Upper lobe of left lung (tissue), 6 donors: ENCODE data around the gene CTBP1. TPM values are rescaled to one million over a fixed set of nuclear protein-coding genes. Genes with fewer than 3 reads are reported as not detected.

Experiments used
- ATAC-seq, 2 donors: fragments of 200-7000 bp; cut with Tn5 transposase; one replicate each; pipeline ENCODE4 v1.9.1; 2022; ENCODE audit warnings: mild to moderate bottlenecking in 2 of 2, moderate library complexity in 2 of 2; ENCODE audit not compliant: low FRiP score in 2 of 2
- DNase-seq, 2 donors: peaks; one replicate each; pipeline ENCODE4 v3.0.0-alpha.2; 2019 to 2020
- H3K27ac ChIP-seq, 4 donors: fragments of 200-600 bp; sonication (generic); one replicate each; pipeline ENCODE4 v1.5.1; 2016 to 2019
- H3K27me3 ChIP-seq, 4 donors: fragments of 200-600 bp; sonication (generic); one replicate each; pipeline ENCODE4 v1.5.1; 2017 to 2019
- H3K36me3 ChIP-seq, 4 donors: fragments of 200-600 bp; sonication (generic); one replicate each; pipeline ENCODE4 v1.5.1; 2016 to 2019
- H3K4me1 ChIP-seq, 4 donors: fragments of 200-600 bp; sonication (generic); one replicate each; pipeline ENCODE4 v1.5.1; 2018 to 2019
- H3K4me3 ChIP-seq, 4 donors: fragments of 200-600 bp; sonication (generic); one replicate each; pipeline ENCODE4 v1.5.1; 2017 to 2019; ENCODE audit warnings: mild to moderate bottlenecking in 2 of 4, moderate library complexity in 1 of 4
- H3K9me3 ChIP-seq, 4 donors: fragments of 200-600 bp; sonication (generic); one replicate each; pipeline ENCODE4 v1.5.1; 2018 to 2019
- EP300 ChIP-seq, 4 donors: sonication (generic); formaldehyde crosslinking; IDR thresholded peaks; one replicate each; pipeline ENCODE4 v1.5.1; 2017; ENCODE audit warnings: antibody characterized with exemption in 4 of 4, control low read depth in 2 of 4
- POLR2A ChIP-seq, 4 donors: fragments of 450-650 bp; IDR thresholded peaks; one replicate each; pipeline ENCODE4 v1.5.1; 2016 to 2017; ENCODE audit warnings: antibody characterized with exemption in 4 of 4, mild to moderate bottlenecking in 2 of 4
- POLR2AphosphoS5 ChIP-seq, 2 donors: sonication (generic); formaldehyde crosslinking; IDR thresholded peaks; one replicate each; pipeline ENCODE4 v1.5.1; 2017; ENCODE audit warnings: antibody characterized with exemption in 2 of 2
- WGBS, 2 donors: methylation state at CpG; one replicate each; pipeline ENCODE4 v1.1.5; 2017 to 2018; 5-methylcytosine and 5-hydroxymethylcytosine counted together
- total RNA-seq, 6 donors: library from RNA; depleted of rRNA in 4 of 6; stranded (reverse); fragments of >200 nt in 4 of 6; gene quantifications; one replicate each; pipeline versions ENCODE4 v1.1.0 to v1.2.1, GENCODE V29; 2016 to 2021
- TF ChIP-seq, protein P1 (sequence below), 6 experiments: fragments of 450-650 bp in 4 of 6; fragments of 200-600 bp in 2 of 6; sonication (generic) in 2 of 6; IDR thresholded peaks; one replicate each; pipeline ENCODE4 v1.5.1; 2016 to 2019; ENCODE audit warnings: antibody characterized with exemption in 6 of 6
- donor health status: DM: no; HTN: no; CAD: no; lungs with moderate emphysema.
- donor health status: DM: no; HTN: yes; CAD: no; lungs with severe emphysema.

Gene CTBP1
- total RNA-seq, 6 donors from 2014 or later = 142 to 483 (median 213) TPM

DNA sequence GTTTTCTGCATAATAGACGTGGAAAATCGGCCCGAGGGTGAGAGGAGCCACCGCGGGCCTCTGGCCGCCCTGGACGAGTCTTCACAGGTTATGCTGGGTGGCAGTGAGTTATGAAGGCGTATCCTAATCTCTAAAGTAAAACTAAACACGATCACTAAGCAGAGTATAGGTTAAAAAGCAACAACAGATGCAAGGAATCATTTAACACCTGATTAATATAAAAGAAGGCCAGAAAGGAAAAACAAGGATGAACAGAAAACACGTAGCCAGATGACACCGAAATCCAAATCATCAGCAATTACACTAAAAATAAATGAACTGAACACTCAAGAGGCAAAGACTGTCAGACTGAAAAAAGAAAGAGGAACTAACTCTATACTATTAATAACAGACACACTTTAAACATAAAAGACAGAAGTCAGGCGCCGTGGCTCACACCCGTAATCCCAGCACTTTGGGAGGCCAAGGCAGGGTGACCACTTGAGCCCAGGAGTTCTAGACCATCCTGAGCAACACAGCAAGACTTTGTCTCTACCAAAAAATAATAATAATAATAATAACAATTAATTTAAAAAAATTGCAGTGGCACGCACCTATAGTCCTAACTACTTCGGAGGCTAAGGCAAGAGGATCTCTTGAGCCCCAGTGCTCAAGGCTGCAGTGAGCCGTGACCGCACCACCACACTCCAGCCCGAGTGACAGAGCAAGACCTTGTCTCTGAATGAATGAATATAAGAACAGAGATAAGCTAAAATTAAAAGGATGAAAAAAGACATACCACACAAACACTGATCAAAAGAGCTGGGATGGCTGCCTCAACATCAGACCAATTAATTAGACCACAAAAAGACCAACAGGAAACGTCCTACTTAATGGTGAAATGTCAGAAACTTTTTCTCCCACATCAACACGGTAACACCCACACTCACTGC, 30.0 kb downstream of the CTBP1 start:
- Histone ChIP-seq H3K4me1 (peaks cover 28 to 36% (median 35%) of the 10 kb centered on the region in 4 donors), H3K27me3 (no peaks in the 10 kb centered on the region), H3K4me3 (no peak overlapping the region), H3K36me3 (peaks cover 11 to 73% (median 57%) of the 10 kb centered on the region in 4 donors), H3K9me3 (no peaks in the 10 kb centered on the region), H3K27ac (peak overlapping the region; percentile 14 to 83 (median 58))
- DNase-seq (peak in 1 of 2 donors; percentile 70), ATAC-seq (no peak)
- 72 to 73% methylated on average over 21 of the region's 21 CpGs for WGBS, 2 donors
- TF ChIP-seq, protein P1, sequence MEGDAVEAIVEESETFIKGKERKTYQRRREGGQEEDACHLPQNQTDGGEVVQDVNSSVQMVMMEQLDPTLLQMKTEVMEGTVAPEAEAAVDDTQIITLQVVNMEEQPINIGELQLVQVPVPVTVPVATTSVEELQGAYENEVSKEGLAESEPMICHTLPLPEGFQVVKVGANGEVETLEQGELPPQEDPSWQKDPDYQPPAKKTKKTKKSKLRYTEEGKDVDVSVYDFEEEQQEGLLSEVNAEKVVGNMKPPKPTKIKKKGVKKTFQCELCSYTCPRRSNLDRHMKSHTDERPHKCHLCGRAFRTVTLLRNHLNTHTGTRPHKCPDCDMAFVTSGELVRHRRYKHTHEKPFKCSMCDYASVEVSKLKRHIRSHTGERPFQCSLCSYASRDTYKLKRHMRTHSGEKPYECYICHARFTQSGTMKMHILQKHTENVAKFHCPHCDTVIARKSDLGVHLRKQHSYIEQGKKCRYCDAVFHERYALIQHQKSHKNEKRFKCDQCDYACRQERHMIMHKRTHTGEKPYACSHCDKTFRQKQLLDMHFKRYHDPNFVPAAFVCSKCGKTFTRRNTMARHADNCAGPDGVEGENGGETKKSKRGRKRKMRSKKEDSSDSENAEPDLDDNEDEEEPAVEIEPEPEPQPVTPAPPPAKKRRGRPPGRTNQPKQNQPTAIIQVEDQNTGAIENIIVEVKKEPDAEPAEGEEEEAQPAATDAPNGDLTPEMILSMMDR (IDR thresholded peaks at IDR 0.05) = no peak
- no peak for TF ChIP-seq POLR2AphosphoS5 (IDR thresholded peaks at IDR 0.05)
- TF ChIP-seq POLR2A (IDR thresholded peaks at IDR 0.05) = no peak
- TF ChIP-seq EP300 (IDR thresholded peaks at IDR 0.05) = no peak

DNA sequence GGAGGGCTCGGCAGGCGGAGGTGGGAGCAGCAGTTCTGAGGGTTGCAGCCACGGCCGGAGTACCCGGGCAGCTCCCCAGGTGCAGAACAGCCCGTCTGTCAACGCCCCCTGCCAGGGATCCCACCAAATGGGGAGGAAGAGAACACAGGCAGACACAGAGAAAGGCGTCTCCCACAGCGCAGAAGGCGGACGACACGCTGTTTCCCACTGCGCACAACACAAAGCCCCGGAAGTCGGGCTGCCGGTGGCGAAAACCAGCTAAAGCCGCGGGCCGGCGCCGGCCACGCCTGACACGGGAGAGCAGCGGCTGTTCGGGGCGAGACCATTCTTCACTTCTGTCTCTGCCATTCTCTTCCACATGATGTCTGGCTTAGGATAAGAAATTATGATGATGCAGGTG, 31.6 kb downstream of the CTBP1 start:
- no peak for TF ChIP-seq POLR2AphosphoS5 (IDR thresholded peaks at IDR 0.05)
- DNase-seq (peak in 1 of 2 donors; percentile 79), ATAC-seq (no peak)
- 85 to 94% methylated on average over 21 to 25 of the region's 27 CpGs for WGBS, 2 donors
- no peak overlapping the region for H3K4me3 ChIP-seq
- no peaks in the 10 kb centered on the region for H3K9me3 ChIP-seq
- H3K27me3 ChIP-seq = no peaks in the 10 kb centered on the region
- H3K36me3 ChIP-seq = peaks cover 8 to 73% (median 58%) of the 10 kb centered on the region in 4 donors
- H3K27ac ChIP-seq = peak overlapping the region; percentile 36 to 83 (median 72)
- peaks cover 28 to 48% (median 35%) of the 10 kb centered on the region in 4 donors for H3K4me1 ChIP-seq

DNA sequence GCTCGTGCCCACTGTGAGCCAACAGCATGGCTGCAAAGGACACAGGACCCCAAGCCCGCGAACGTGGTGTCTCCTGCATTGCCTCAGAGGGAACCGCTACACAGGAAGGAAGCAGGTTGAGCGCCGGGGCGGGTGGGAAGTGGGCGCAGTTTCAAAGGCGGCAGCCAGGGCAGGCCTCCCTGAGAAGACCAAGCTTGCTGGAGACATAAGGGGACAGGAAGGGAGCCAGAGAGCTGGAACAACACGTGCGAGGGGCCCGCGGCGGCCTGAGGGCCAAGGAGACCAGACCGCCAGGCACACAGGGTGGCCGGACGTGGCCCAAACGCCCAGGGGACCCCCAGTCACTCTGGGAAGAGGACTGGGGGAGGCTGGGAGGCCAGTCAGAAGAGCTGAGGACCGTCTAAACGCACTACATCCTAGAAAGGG, 32.0 kb downstream of the CTBP1 start:
- H3K4me1 ChIP-seq = peaks cover 28 to 53% (median 37%) of the 10 kb centered on the region in 4 donors
- TF ChIP-seq POLR2A (IDR thresholded peaks at IDR 0.05) (no peak), EP300 (IDR thresholded peaks at IDR 0.05) (no peak), POLR2AphosphoS5 (IDR thresholded peaks at IDR 0.05) (peak in 1 of 2 donors; percentile 21)
- TF ChIP-seq, protein P1 (IDR thresholded peaks at IDR 0.05) = peak in 4 of 6 experiments; percentile 18 to 53 (median 32)
- no peaks in the 10 kb centered on the region for H3K27me3 ChIP-seq
- H3K36me3 ChIP-seq = peaks cover 8 to 76% (median 60%) of the 10 kb centered on the region in 4 donors
- ATAC-seq = no peak
- H3K4me3 ChIP-seq = no peak overlapping the region
- peak; percentile 61 to 87 for DNase-seq
- no peaks in the 10 kb centered on the region for H3K9me3 ChIP-seq
- H3K27ac ChIP-seq = peak overlapping the region; percentile 36 to 83 (median 72)
- WGBS, 2 donors = 43 to 52% methylated on average over 16 to 21 of the region's 21 CpGs

DNA sequence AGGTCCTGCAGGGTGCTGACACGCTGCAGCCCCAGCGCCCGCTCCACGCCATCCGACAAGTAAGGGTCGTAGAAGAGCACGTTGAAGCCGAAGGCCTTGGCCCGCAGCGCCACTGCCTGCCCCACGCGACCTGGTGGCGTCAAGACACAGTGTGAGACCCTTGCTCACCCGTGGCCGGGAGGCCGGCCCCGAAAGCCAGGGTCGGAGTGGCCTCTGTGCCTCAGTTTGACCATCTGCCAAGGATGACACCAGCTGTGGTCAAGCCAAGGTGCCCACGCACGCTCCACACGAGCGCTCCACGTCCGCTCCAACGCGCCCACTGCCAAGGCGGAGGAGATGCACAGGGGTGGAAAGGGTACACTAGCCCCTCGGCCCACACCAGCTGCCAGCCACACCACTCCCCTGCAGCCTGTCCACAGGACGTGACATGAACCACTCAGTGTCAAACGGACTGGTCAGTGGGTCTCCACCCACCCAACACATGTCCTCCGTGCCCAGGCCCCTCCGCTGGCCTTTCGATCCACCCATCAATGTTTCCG, 32.8 kb downstream of the CTBP1 start:
- TF ChIP-seq EP300 (IDR thresholded peaks at IDR 0.05) (no peak), POLR2AphosphoS5 (IDR thresholded peaks at IDR 0.05) (no peak), POLR2A (IDR thresholded peaks at IDR 0.05) (no peak)
- TF ChIP-seq, protein P1 (IDR thresholded peaks at IDR 0.05) = no peak
- H3K4me1 ChIP-seq = peaks cover 32 to 56% (median 41%) of the 10 kb centered on the region in 4 donors
- peak overlapping the region in 3 of 4 donors; percentile 36 to 83 (median 80) for H3K27ac ChIP-seq
- WGBS, 2 donors = 89 to 96% methylated on average over 11 to 34 of the region's 34 CpGs
- peaks cover 8 to 76% (median 58%) of the 10 kb centered on the region in 4 donors for H3K36me3 ChIP-seq
- no peaks in the 10 kb centered on the region for H3K9me3 ChIP-seq
- no peaks in the 10 kb centered on the region for H3K27me3 ChIP-seq
- ATAC-seq = no peak
- H3K4me3 ChIP-seq = no peak overlapping the region
- peak in 1 of 2 donors; percentile 79 for DNase-seq
